HEK293 (cell line): ENCODE data around the gene EXOG.

Experiments used
- ATF2 ChIP-seq: fragments of 450-650 bp; formaldehyde crosslinking; IDR thresholded peaks from 2 replicates; pipeline ENCODE4 v1.5.1; 2016; ENCODE audit warnings: missing biosample characterization, missing genetic modification characterization, low read depth
- CTCF ChIP-seq: fragments of 450-650 bp; formaldehyde crosslinking; IDR thresholded peaks from 2 replicates; pipeline ENCODE4 v1.5.1; 2016; ENCODE audit warnings: missing biosample characterization, missing genetic modification characterization
- HOXC10 ChIP-seq: sonication (generic); formaldehyde crosslinking; IDR thresholded peaks from 2 replicates; pipeline ENCODE4 v1.8.1; 2023; ENCODE audit warnings: mild to moderate bottlenecking, missing genetic modification reagents
- OSR2 ChIP-seq: fragments of 450-650 bp; formaldehyde crosslinking; IDR thresholded peaks from 2 replicates; pipeline ENCODE4 v1.5.1; 2016; ENCODE audit warnings: missing biosample characterization, missing genetic modification characterization
- SCRT2 ChIP-seq: fragments of 450-650 bp; formaldehyde crosslinking; IDR thresholded peaks from 2 replicates; pipeline ENCODE4 v1.5.1; 2016; ENCODE audit warnings: missing biosample characterization, missing genetic modification characterization
- ZBTB1 ChIP-seq: fragments of 450-650 bp; formaldehyde crosslinking; IDR thresholded peaks from 2 replicates; pipeline ENCODE4 v1.5.1; 2016; ENCODE audit warnings: missing biosample characterization, missing genetic modification characterization
- ZNF24 ChIP-seq: fragments of 450-650 bp; formaldehyde crosslinking; IDR thresholded peaks from 2 replicates; pipeline ENCODE4 v1.5.1; 2016; ENCODE audit warnings: missing biosample characterization, missing genetic modification characterization
- ZNF362 ChIP-seq: fragments of 450-650 bp; formaldehyde crosslinking; IDR thresholded peaks from 2 replicates; pipeline ENCODE4 v1.5.1; 2016; ENCODE audit warnings: missing biosample characterization, missing genetic modification characterization
- ZNF510 ChIP-seq: fragments of 450-650 bp; formaldehyde crosslinking; IDR thresholded peaks from 2 replicates; pipeline ENCODE4 v1.5.1; 2018; ENCODE audit warnings: mild to moderate bottlenecking, missing genetic modification characterization, missing biosample characterization; ENCODE audit not compliant: insufficient replicate concordance
- ZNF610 ChIP-seq: fragments of 450-650 bp; formaldehyde crosslinking; IDR thresholded peaks from 2 replicates; pipeline ENCODE4 v1.5.1; 2016; ENCODE audit warnings: missing biosample characterization, missing genetic modification characterization, borderline replicate concordance
- ZNF76 ChIP-seq: fragments of 450-650 bp; formaldehyde crosslinking; IDR thresholded peaks from 2 replicates; pipeline ENCODE4; 2016; ENCODE audit warnings: low read depth, missing biosample characterization, missing genetic modification characterization, borderline replicate concordance

- TF ChIP-seq ZNF362, result no peak
- TF ChIP-seq SCRT2 (tag by site-specific recombination), result no peak
- TF ChIP-seq CTCF (tag by site-specific recombination), result no peak
- TF ChIP-seq ZNF510, result no peak
- no peak for TF ChIP-seq ZNF24
- no peak for TF ChIP-seq ZNF76 (tag by site-specific recombination)
- no peak for TF ChIP-seq ZNF610 (tag by site-specific recombination)
- no peak for TF ChIP-seq ATF2 (tag by site-specific recombination)
- no peak for TF ChIP-seq OSR2
- TF ChIP-seq ZBTB1 (tag by site-specific recombination), result no peak
- TF ChIP-seq HOXC10 (CRISPR knock-in tag), result no peak
Observed at GRCh38 chr3:38522002-38522401, 25.9 kb downstream of the EXOG start.
